ENCODE measurements around the gene IL1RAPL2. TPM values are rescaled to one million over a fixed set of nuclear protein-coding genes. Genes with fewer than 3 reads are reported as not detected.

IL1RAPL2 gene
- total and polyA plus RNA-seq, 2 donors (not counting 3 experiments of a cell fraction or from before 2014, with no cell fraction given) = not detected

DNA sequence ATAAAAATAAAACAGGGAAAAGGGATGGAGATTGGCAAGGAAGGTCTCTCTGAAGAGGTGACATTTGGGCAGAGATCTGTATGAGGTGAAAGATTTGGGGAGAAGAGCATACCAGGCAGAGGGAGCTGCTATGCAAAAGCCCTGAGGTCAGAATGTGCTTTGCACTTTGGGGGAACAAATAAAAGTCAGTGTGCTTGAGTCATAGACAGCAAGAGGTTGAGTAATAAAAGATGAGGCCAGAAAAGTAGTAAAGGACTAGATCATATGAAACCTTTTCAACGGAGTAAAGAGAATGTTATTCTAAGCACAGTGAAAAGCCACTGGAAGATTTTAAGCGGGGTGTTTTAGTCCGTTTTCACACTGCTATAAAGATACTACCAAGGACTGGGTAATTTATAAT lies 731.0 kb downstream of the IL1RAPL2 start:
- Histone ChIP-seq H3K9me1 (replicated peaks; ENCODE audit: control insufficient read depth, extremely low read depth, insufficient read depth, low read length) (no peaks in the 10 kb centered on the region), H3K9me3 (replicated peaks; ENCODE audit: control insufficient read depth, insufficient read depth, low read length) (no peaks in the 10 kb centered on the region), H3K4me3 (replicated peaks in 1 of 3; ENCODE audit: insufficient read depth in 1 of 3, low read depth in 1 of 3, low read length in 3 of 3) (no peak overlapping the region), H4K20me1 (replicated peaks; ENCODE audit: control insufficient read depth, extremely low read depth, insufficient read depth, low read length) (no peaks in the 10 kb centered on the region), H3K9ac (replicated peaks; ENCODE audit: extremely low read depth, insufficient read depth, low read length) (no peak overlapping the region), H2AFZ (ENCODE audit: low read depth, low read length) (no peak overlapping the region), H3K4me2 (ENCODE audit: insufficient read depth, low read length) (no peak overlapping the region), H3K4me1 (ENCODE audit: control insufficient read depth, extremely low read depth, insufficient read depth, low read length) (no peaks in the 10 kb centered on the region), H3K79me2 (ENCODE audit: control insufficient read depth, insufficient read depth, low read length) (no peaks in the 10 kb centered on the region), H3K27me3 (ENCODE audit: control insufficient read depth in 2 of 2, insufficient read depth in 2 of 2, low read length in 2 of 2) (no peaks in the 10 kb centered on the region), H3K36me3 (ENCODE audit: control insufficient read depth in 2 of 2, extremely low read depth in 1 of 2, insufficient read depth in 2 of 2, low read length in 2 of 2) (no peaks in the 10 kb centered on the region), H3K27ac (ENCODE audit: insufficient read depth, low read depth, low read length) (no peak overlapping the region)
- DNase-seq (ENCODE audit: low read depth, low spot score) (no peak), FAIRE-seq (no peak)
- ChIA-PET CTCF (no interaction called here), POLR2A (no interaction called here)
- intact Hi-C loops (cut with micrococcal nuclease) = no loop called here
- BruUV-seq (replicated peaks) = no TSS peak
- dilution Hi-C loops (cut with MboI; ENCODE audit: extremely low pct_ligation_motif_present, low sequenced_read_pairs) = no loop called here
- TF ChIP-seq, protein P1, sequence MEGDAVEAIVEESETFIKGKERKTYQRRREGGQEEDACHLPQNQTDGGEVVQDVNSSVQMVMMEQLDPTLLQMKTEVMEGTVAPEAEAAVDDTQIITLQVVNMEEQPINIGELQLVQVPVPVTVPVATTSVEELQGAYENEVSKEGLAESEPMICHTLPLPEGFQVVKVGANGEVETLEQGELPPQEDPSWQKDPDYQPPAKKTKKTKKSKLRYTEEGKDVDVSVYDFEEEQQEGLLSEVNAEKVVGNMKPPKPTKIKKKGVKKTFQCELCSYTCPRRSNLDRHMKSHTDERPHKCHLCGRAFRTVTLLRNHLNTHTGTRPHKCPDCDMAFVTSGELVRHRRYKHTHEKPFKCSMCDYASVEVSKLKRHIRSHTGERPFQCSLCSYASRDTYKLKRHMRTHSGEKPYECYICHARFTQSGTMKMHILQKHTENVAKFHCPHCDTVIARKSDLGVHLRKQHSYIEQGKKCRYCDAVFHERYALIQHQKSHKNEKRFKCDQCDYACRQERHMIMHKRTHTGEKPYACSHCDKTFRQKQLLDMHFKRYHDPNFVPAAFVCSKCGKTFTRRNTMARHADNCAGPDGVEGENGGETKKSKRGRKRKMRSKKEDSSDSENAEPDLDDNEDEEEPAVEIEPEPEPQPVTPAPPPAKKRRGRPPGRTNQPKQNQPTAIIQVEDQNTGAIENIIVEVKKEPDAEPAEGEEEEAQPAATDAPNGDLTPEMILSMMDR (IDR thresholded peaks at IDR 0.05; ENCODE audit: extremely low read depth in 1 of 2, insufficient read depth in 1 of 2, low read depth in 1 of 2, low read length in 2 of 2) = no peak
- TF ChIP-seq JUN (IDR thresholded peaks at IDR 0.05; ENCODE audit: borderline replicate concordance, insufficient read depth, insufficient read length, low read depth) (no peak), MYC (IDR thresholded peaks at IDR 0.05; ENCODE audit: low read depth, low read length) (no peak), POLR2AphosphoS5 (IDR thresholded peaks at IDR 0.05; ENCODE audit: insufficient read depth, low read depth, low read length) (no peak), POLR2A (IDR thresholded peaks at IDR 0.05; ENCODE audit: low read depth, low read length) (no peak), EZH2 (IDR thresholded peaks at IDR 0.05; ENCODE audit: borderline replicate concordance, low read depth, low read length, severe bottlenecking) (no peak), FOS (IDR thresholded peaks at IDR 0.05; ENCODE audit: borderline replicate concordance, insufficient read depth, low read length) (no peak), GATA2 (IDR thresholded peaks at IDR 0.05; ENCODE audit: insufficient read depth, insufficient read length, low read depth, low read length) (no peak)
- TF ChIP-seq, protein P2, sequence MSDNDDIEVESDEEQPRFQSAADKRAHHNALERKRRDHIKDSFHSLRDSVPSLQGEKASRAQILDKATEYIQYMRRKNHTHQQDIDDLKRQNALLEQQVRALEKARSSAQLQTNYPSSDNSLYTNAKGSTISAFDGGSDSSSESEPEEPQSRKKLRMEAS (IDR thresholded peaks at IDR 0.05; ENCODE audit: insufficient read depth, insufficient read length) = no peak
